Neural progenitor cell (in vitro differentiated cells): Measurements from ENCODE around the gene NFKBIL1. TPM values are rescaled to one million over a fixed set of nuclear protein-coding genes. Genes with fewer than 3 reads are reported as not detected.
A peak's percentile ranks its signal among the peaks of the same experiment; 100 is the strongest.
"Not testable (repeated sequence)": the region's sequence is repeated elsewhere in the genome, so short reads cannot be mapped to it uniquely, and the experiment has no call there.

Source experiments
- DNase-seq: peaks from one replicate; pipeline ENCODE4 v3.0.0-alpha.2; 2016; ENCODE audit warnings: low spot score
- H2AFZ ChIP-seq: fragments of 200-600 bp; sonication (generic); replicated peaks from 2 replicates; pipeline ENCODE4 v1.6.1; 2016; ENCODE audit warnings: antibody characterized with exemption
- H3F3A ChIP-seq: fragments of 200-600 bp; sonication (generic); 2 replicates; pipeline ENCODE4 v1.6.1; 2016; ENCODE audit warnings: antibody characterized with exemption, low read depth
- H3K27ac ChIP-seq: fragments of 200-600 bp; sonication (generic); 2 replicates; pipeline ENCODE4 v1.5.1; 2016; ENCODE audit warnings: mild to moderate bottlenecking
- H3K27me3 ChIP-seq: fragments of 200-600 bp; sonication (generic); 2 replicates; pipeline ENCODE4 v1.6.1; 2016; ENCODE audit warnings: mild to moderate bottlenecking, moderate library complexity
- H3K36me3 ChIP-seq: fragments of 200-600 bp; sonication (generic); 2 replicates; pipeline ENCODE4 v1.5.1; 2016
- H3K4me1 ChIP-seq: fragments of 200-600 bp; sonication (generic); 2 replicates; pipeline ENCODE4 v1.6.1; 2016; ENCODE audit warnings: mixed run types
- H3K4me2 ChIP-seq: fragments of 200-600 bp; sonication (generic); 2 replicates; pipeline ENCODE4 v1.6.1; 2016
- H3K4me3 ChIP-seq: fragments of 200-600 bp; sonication (generic); 2 replicates; pipeline ENCODE4 v1.5.1; 2016
- H3K79me2 ChIP-seq: fragments of 200-600 bp; sonication (generic); 2 replicates; pipeline ENCODE4 v1.6.1; 2016; ENCODE audit warnings: low read depth
- H3K9ac ChIP-seq: fragments of 200-600 bp; sonication (generic); 2 replicates; pipeline ENCODE4 v1.6.1; 2016
- H3K9me3 ChIP-seq: fragments of 200-600 bp; sonication (generic); 2 replicates; pipeline ENCODE4 v1.5.1; 2016; ENCODE audit warnings: low read depth
- H4K20me1 ChIP-seq: fragments of 200-600 bp; sonication (generic); 2 replicates; pipeline ENCODE4 v1.6.1; 2016; ENCODE audit warnings: low read depth
- H3K27ac Mint-ChIP-seq: 3 replicates; pipeline ENCODE4 v1.8.0; 2021; ENCODE audit warnings: mixed read lengths
- H3K27me3 Mint-ChIP-seq: 2 replicates; pipeline ENCODE4 v1.8.0; 2022; ENCODE audit warnings: low read depth, mild to moderate bottlenecking, inconsistent platforms, moderate library complexity, mixed read lengths; ENCODE audit not compliant: insufficient read depth
- H3K36me3 Mint-ChIP-seq: 3 replicates; pipeline ENCODE4 v1.8.0; 2021; ENCODE audit warnings: mixed read lengths
- H3K4me1 Mint-ChIP-seq: 3 replicates; pipeline ENCODE4 v1.8.0; 2021; ENCODE audit warnings: mixed read lengths
- H3K4me3 Mint-ChIP-seq: 3 replicates; pipeline ENCODE4 v1.8.0; 2021; ENCODE audit warnings: mild to moderate bottlenecking, moderate library complexity, mixed read lengths
- H3K9me3 Mint-ChIP-seq: 3 replicates; pipeline ENCODE4 v1.8.0; 2020; ENCODE audit warnings: mixed read lengths
- CTCF ChIP-seq: fragments of 200-600 bp; sonication (generic); IDR thresholded peaks from 2 replicates; pipeline ENCODE4 v1.5.1; 2017; ENCODE audit warnings: antibody characterized with exemption, mild to moderate bottlenecking
- EZH2 ChIP-seq: fragments of 200-600 bp; sonication (generic); IDR thresholded peaks from 2 replicates; pipeline ENCODE4 v1.6.1; 2017; ENCODE audit warnings: antibody characterized with exemption, mild to moderate bottlenecking, moderate library complexity
- EZH2phosphoT487 ChIP-seq: fragments of 200-600 bp; sonication (generic); IDR thresholded peaks from 2 replicates; pipeline ENCODE4 v1.6.1; 2017; ENCODE audit warnings: antibody characterized with exemption
- total RNA-seq: library from RNA; depleted of rRNA; stranded (reverse); fragments of >200 nt; gene quantifications from 2 replicates; pipeline ENCODE4 v1.2.3, GENCODE V29; 2015; ENCODE audit warnings: low replicate concordance

NFKBIL1 gene
- total RNA-seq, 1 donor from 2014 or later = 8.6 TPM

DNA sequence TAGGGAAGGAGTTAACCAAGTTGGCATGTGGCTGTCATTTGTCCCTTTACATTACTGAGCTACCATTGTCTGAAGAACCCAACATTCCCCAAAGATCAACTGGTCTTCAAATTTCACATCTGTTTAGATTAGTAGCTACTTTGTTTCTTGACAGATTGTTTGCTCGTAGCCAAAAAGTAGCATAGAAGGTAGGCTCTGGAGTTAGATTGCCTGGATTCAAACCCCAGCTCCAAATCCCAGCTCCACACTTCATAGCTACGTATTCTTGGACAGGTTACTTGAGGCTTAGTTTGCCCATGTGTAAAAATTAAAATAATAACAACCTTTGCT, 1.1 kb downstream of the NFKBIL1 start:
- no peak overlapping the region for H3K27ac Mint-ChIP-seq

DNA sequence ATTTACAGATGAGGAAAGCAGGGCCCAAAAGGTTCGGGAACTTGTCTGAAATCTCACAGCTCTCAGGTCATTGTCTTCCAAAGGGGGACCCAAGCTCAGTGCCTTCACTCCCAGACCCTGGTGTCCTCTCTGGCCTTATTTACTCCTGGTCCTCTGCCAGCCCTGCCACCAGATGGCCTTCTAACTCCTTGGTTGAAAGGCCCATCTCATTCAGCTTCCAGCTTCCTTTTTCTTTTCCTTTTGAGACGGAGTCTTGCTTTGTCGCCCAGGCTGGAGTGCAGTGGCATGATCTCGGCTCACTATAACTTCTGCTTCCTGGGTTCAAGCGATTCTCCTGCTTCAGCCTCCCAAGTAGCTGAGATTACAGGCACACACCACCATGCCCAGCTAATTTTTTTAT, 4.0 kb downstream of the NFKBIL1 start:
- H3K27ac Mint-ChIP-seq, H4K20me1 ChIP-seq: not testable (repeated sequence)

More for the DNA sequence above, 1.1 kb downstream of the NFKBIL1 start:
- H3K79me2 ChIP-seq = peaks cover 31% of the 10 kb centered on the region
- no peak for DNase-seq
- no peaks in the 10 kb centered on the region for H3K9me3 Mint-ChIP-seq
- H3K4me2 ChIP-seq = peak overlapping the region; percentile 79
- no peak overlapping the region for H2AFZ ChIP-seq
- peaks cover 34% of the 10 kb centered on the region for H3F3A ChIP-seq
- H3K9ac ChIP-seq = peak overlapping the region; percentile 84
- H3K4me3 Mint-ChIP-seq = peak overlapping the region; percentile 88
- peaks cover 6% of the 10 kb centered on the region for H3K27me3 Mint-ChIP-seq
- H3K9me3 ChIP-seq = no peaks in the 10 kb centered on the region
- no peaks in the 10 kb centered on the region for H3K36me3 ChIP-seq
- no peaks in the 10 kb centered on the region for H3K27me3 ChIP-seq
- no peak overlapping the region for H3K27ac ChIP-seq
- H3K4me1 Mint-ChIP-seq = peaks cover 38% of the 10 kb centered on the region
- no peaks in the 10 kb centered on the region for H4K20me1 ChIP-seq
- no peak for TF ChIP-seq EZH2phosphoT487
- TF ChIP-seq EZH2 = no peak
- no peak for TF ChIP-seq CTCF
- H3K4me1 ChIP-seq = peaks cover 16% of the 10 kb centered on the region
- H3K4me3 ChIP-seq = peak overlapping the region; percentile 51
- peaks cover 13% of the 10 kb centered on the region for H3K36me3 Mint-ChIP-seq

GRCh38 chr6:31556307-31556706, 8.9 kb downstream of the NFKBIL1 start:
- H3K4me1 Mint-ChIP-seq = no peaks in the 10 kb centered on the region
- Histone ChIP-seq H3K36me3 (no peaks in the 10 kb centered on the region), H3F3A (no peaks in the 10 kb centered on the region), H3K4me2 (no peak overlapping the region), H3K79me2 (peaks cover 11% of the 10 kb centered on the region), H3K4me3 (no peak overlapping the region), H2AFZ (no peak overlapping the region), H3K4me1 (no peaks in the 10 kb centered on the region), H4K20me1 (no peaks in the 10 kb centered on the region), H3K27me3 (no peaks in the 10 kb centered on the region), H3K9ac (no peak overlapping the region), H3K9me3 (no peaks in the 10 kb centered on the region), H3K27ac (no peak overlapping the region)
- DNase-seq = no peak
- TF ChIP-seq EZH2phosphoT487 = no peak
- H3K9me3 Mint-ChIP-seq = no peaks in the 10 kb centered on the region
- no peak overlapping the region for H3K4me3 Mint-ChIP-seq
- peaks cover 15% of the 10 kb centered on the region for H3K36me3 Mint-ChIP-seq
- no peak overlapping the region for H3K27ac Mint-ChIP-seq
- H3K27me3 Mint-ChIP-seq = peaks cover 6% of the 10 kb centered on the region

More for the DNA sequence above, 4.0 kb downstream of the NFKBIL1 start:
- H3K9ac ChIP-seq, H3K27ac ChIP-seq, H3K4me1 ChIP-seq, H3K4me3 ChIP-seq, H3K27me3 Mint-ChIP-seq, H3K36me3 ChIP-seq, H3K9me3 ChIP-seq, H3K27me3 ChIP-seq, H3K4me2 ChIP-seq, H3K9me3 Mint-ChIP-seq, H2AFZ ChIP-seq: not testable (repeated sequence)
- peaks cover 22% of the 10 kb centered on the region for H3K4me1 Mint-ChIP-seq
- peak; percentile 70 for DNase-seq
- peak; percentile 60 for TF ChIP-seq CTCF
- Histone ChIP-seq H3K79me2 (peaks cover 28% of the 10 kb centered on the region), H3F3A (peaks cover 28% of the 10 kb centered on the region)
- H3K36me3 Mint-ChIP-seq = peaks cover 13% of the 10 kb centered on the region
- H3K4me3 Mint-ChIP-seq = peak overlapping the region; percentile 38

DNA sequence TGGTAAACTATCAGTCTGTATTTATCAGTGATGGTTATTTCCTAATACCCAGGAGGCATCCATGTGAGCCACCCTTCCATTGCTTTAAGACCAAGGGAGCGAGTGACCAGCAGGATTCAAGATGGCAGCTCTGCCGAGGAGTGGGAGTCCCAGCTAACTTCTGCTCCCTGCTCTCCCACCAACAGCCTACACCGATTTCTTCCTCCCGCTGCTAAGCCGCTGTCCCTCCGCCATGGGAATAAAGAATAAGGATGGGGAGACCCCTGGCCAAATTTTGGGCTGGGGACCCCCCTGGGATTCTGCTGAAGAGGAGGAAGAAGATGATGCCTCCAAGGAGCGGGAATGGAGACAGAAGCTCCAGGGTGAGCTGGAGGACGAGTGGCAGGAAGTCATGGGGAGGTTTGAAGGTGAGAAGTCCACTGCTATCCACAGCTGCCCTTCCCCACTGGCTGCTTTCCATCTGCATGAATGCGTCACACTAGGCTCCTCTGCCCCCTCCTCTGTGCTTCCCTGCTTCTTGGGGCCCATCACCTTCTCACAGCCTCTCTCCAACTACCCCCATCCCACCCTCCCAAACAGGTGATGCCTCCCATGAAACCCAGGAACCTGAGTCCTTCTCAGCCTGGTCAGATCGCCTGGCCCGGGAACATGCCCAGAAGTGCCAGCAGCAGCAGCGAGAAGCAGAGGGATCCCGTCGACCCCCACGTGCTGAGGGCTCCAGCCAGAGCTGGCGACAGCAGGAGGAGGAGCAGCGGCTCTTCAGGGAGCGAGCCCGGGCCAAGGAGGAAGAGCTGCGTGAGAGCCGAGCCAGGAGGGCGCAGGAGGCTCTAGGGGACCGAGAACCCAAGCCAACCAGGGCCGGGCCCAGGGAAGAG, 10.3 kb downstream of the NFKBIL1 start:
- H2AFZ ChIP-seq = no peak overlapping the region
- H3K27ac ChIP-seq = no peak overlapping the region
- H3K9me3 ChIP-seq = no peaks in the 10 kb centered on the region
- H3K27me3 ChIP-seq = no peaks in the 10 kb centered on the region
- no peak overlapping the region for H3K4me2 ChIP-seq
- H3K4me1 ChIP-seq = no peaks in the 10 kb centered on the region
- DNase-seq = no peak
- Mint-ChIP-seq H3K9me3 (no peaks in the 10 kb centered on the region), H3K4me3 (no peak overlapping the region), H3K4me1 (no peaks in the 10 kb centered on the region), H3K27ac (no peak overlapping the region), H3K36me3 (peaks cover 13% of the 10 kb centered on the region), H3K27me3 (no peaks in the 10 kb centered on the region)
- peaks cover 3% of the 10 kb centered on the region for H3K79me2 ChIP-seq
- TF ChIP-seq EZH2 (no peak), EZH2phosphoT487 (no peak), CTCF (no peak)
- H3F3A ChIP-seq = no peaks in the 10 kb centered on the region
- H3K9ac ChIP-seq = no peak overlapping the region
- H3K36me3 ChIP-seq = no peaks in the 10 kb centered on the region
- no peak overlapping the region for H3K4me3 ChIP-seq
- no peaks in the 10 kb centered on the region for H4K20me1 ChIP-seq
